Measurements from ENCODE around the gene SLC24A3.

SLC24A3 gene

DNA sequence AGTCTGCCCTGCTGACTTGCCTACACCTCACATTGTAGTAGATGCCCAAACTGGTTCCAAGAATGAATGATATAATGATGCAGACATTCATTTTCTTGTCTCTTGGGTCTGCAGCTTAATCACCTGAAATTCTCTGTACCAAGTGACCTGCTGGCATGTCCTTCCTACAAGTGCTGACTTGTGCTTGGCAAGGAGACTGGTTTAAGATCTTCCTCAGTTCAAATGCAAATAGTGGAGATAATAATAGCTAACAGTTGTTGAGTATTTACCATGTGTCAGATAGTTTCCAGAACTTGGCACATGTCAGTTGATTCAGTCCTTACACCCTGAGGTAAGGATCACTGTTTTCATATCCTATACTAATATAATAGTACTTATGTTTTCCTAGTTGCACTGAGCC lies 223.4 kb downstream of the SLC24A3 start:
- no peak for DNase-seq (ENCODE audit: low read depth)
- no peak overlapping the region for H3K4me3 ChIP-seq (ENCODE audit: low read depth, low read length)
- in situ Hi-C loops (cut with HindIII; ENCODE audit: low sequenced_read_pairs): no loop called here
- TF ChIP-seq, protein P1, sequence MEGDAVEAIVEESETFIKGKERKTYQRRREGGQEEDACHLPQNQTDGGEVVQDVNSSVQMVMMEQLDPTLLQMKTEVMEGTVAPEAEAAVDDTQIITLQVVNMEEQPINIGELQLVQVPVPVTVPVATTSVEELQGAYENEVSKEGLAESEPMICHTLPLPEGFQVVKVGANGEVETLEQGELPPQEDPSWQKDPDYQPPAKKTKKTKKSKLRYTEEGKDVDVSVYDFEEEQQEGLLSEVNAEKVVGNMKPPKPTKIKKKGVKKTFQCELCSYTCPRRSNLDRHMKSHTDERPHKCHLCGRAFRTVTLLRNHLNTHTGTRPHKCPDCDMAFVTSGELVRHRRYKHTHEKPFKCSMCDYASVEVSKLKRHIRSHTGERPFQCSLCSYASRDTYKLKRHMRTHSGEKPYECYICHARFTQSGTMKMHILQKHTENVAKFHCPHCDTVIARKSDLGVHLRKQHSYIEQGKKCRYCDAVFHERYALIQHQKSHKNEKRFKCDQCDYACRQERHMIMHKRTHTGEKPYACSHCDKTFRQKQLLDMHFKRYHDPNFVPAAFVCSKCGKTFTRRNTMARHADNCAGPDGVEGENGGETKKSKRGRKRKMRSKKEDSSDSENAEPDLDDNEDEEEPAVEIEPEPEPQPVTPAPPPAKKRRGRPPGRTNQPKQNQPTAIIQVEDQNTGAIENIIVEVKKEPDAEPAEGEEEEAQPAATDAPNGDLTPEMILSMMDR (IDR thresholded peaks at IDR 0.05; ENCODE audit: low read depth, low read length, missing control alignments): no peak

DNA sequence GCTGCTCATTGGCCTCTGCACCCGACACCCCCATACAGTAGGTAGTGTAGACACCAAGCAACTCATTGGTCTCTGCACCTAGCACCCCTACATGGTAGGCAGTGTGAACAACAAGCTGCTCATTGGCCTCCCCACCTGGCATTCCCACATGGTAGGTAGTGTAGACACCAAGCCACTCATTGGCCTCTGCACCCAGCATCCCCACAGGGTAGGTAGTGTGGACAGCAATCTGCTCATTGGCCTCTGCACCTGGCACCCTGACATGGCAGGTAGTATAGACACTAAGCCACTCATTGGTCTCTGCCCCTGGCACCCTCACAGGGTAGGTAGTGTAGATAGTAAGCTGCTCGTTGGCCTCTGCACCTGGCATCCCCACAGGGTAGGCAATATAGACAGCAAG lies 226.0 kb downstream of the SLC24A3 start:
- TF ChIP-seq, protein P1 (IDR thresholded peaks at IDR 0.05; ENCODE audit: low read depth, low read length, missing control alignments): no peak
- in situ Hi-C loops (cut with HindIII; ENCODE audit: low sequenced_read_pairs): no loop called here
- H3K4me3 ChIP-seq (ENCODE audit: low read depth, low read length): no peak overlapping the region
- no peak for DNase-seq (ENCODE audit: low read depth)

DNA sequence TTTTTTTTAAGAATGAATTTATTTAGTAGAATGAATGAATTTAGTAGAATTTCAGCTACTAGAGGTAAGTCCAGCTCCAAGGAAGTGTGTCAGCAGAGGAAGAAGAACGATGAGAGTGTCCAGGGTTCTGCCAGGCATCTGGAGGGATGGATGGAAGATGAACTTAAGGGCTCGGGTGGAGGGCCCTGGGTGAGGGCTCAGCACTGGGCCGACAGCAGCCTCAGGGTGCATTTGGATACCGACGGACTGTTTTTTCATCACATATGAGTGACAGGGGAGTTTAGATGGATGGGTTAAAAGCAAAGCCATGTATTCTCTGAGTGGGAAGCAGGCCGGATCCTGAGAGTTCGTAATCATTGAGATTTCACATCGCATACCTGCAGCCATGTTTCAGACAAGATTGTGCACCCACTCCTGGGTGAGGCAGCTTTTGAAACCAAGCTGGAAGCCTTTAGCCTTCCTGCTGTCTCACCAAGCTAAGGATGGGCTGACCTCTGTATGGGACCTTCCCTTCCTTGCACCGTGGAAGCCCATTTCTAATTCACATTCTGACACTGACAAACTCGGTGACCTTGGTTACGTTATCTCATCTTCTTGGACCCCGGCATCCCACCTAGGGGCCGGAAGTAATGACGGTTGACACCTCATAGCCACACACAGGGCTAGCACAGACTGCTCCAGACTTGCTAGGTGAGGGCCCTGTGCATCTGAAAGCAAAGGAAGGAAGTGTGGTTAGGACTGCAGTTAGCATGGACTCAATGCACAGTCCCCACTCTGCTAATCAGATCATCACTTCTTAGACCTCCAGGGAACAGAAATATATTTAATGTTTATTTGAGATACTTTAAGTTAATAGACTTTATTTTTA lies 228.5 kb downstream of the SLC24A3 start:
- TF ChIP-seq, protein P1 (IDR thresholded peaks at IDR 0.05; ENCODE audit: low read depth, low read length, missing control alignments): no peak
- no peak overlapping the region for H3K4me3 ChIP-seq (ENCODE audit: low read depth, low read length)
- no peak for DNase-seq (ENCODE audit: low read depth)
- in situ Hi-C loops (cut with HindIII; ENCODE audit: low sequenced_read_pairs): no loop called here

DNA sequence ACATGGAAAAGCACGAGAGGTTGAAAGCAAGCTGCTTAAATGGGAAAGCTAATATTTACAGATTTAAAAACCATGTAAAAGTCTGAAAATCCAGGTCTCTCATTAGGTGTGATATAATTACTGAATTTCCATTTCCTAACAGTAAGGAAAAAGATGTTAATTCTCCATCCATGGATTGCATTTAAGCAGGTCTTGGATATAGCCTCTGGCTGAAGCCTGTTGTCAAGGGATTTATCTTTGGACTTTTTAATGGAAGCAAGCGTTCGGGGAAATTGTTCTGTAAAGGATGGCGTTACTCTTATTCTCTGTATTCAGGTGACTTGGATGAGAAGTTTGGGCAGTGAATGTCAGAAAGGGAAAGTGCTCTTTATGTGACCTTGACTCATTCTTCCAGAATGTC lies 233.8 kb downstream of the SLC24A3 start:
- in situ Hi-C loops (cut with HindIII; ENCODE audit: low sequenced_read_pairs): no loop called here
- DNase-seq (ENCODE audit: low read depth): no peak
- no peak overlapping the region for H3K4me3 ChIP-seq (ENCODE audit: low read depth, low read length)
- TF ChIP-seq, protein P1 (IDR thresholded peaks at IDR 0.05; ENCODE audit: low read depth, low read length, missing control alignments): no peak

DNA sequence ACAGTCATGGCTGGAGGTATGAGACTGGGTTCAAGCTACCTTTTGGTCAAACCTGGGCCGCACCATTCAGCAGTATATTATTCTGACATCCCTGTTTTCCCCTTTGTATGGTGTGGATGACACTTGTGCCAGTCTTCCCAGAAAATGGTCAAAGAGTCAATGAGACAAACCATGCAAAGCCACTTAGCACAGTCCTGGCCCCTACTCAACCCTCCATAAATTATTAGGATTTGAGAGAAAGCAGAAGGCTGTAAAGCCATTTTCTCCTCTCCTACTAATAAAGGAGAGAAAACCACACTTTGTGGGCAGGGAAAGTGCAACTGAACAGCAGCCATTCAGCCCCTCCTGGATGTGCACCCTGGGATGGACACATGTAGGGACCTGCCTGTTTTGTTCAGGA lies 236.2 kb downstream of the SLC24A3 start:
- TF ChIP-seq, protein P1 (IDR thresholded peaks at IDR 0.05; ENCODE audit: low read depth, low read length, missing control alignments): no peak
- H3K4me3 ChIP-seq (ENCODE audit: low read depth, low read length): no peak overlapping the region
- in situ Hi-C loops (cut with HindIII; ENCODE audit: low sequenced_read_pairs): no loop called here
- DNase-seq (ENCODE audit: low read depth): no peak

DNA sequence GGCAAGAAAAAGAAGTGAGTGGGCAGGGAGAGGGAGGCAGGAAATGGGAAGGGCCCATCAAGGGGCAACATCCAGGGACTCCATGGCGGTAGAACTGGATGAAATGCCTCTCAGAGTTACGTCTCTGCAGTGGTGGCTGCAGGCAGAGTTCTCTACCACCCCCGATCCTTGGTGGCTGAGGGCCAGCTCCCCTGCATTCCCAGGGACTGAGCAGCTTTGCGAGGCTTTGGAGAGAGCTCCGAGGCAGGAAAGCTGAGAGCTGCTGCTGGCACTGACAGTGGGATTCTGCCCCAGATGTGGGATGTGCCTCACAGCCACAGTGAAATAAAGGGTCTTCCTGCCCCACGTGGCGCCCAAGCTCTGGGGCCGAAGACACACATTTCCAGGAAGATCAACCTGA lies 236.6 kb downstream of the SLC24A3 start:
- no peak overlapping the region for H3K4me3 ChIP-seq (ENCODE audit: low read depth, low read length)
- in situ Hi-C loops (cut with HindIII; ENCODE audit: low sequenced_read_pairs): no loop called here
- DNase-seq (ENCODE audit: low read depth): no peak
- TF ChIP-seq, protein P1 (IDR thresholded peaks at IDR 0.05; ENCODE audit: low read depth, low read length, missing control alignments): no peak
